ENCODE results near the gene GRM4.
"Not testable (repeated sequence)": the region's sequence is repeated elsewhere in the genome, so short reads cannot be mapped to it uniquely, and the experiment has no call there.

The GRM4 gene

GRCh38 chr6:34029489-34030280, 116.2 kb downstream of the GRM4 start:
- FAIRE-seq: no peak
- DNase-seq (ENCODE audit: insufficient read length, low spot score): no peak

DNA sequence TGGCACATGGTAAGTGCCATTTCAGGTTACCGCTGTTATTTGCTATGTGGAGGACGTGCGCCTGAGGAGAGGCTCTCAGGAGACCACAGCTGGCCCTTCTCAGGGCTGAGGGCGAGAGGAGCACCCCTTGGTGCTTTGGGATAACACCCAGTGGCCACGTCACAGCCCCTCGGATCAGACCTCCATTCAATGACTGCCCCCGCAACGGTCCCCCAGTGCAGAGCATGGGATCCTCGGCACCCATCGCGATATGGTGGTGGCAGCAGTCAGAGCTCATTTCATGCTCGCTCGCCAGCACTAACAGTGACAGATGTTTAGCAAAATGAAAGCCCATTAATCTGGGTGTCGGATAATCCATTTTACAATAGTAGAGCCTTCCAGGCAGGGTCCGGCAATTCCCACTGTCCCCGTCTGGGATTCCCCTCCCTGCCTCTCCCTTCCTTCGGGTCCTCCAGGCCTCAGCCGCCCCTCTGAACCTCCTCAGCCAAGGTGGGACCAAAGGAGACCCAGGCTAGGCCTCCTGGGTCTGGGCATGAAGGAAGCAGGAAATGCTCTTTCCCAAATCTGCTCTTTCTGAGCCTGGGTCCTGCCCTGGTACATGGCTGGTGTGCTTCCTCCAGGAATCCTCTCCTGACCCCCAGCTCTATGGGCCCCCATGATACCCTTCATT, 117.1 kb downstream of the GRM4 start:
- no peak for DNase-seq (ENCODE audit: insufficient read length, low spot score)
- no peak for FAIRE-seq

DNA sequence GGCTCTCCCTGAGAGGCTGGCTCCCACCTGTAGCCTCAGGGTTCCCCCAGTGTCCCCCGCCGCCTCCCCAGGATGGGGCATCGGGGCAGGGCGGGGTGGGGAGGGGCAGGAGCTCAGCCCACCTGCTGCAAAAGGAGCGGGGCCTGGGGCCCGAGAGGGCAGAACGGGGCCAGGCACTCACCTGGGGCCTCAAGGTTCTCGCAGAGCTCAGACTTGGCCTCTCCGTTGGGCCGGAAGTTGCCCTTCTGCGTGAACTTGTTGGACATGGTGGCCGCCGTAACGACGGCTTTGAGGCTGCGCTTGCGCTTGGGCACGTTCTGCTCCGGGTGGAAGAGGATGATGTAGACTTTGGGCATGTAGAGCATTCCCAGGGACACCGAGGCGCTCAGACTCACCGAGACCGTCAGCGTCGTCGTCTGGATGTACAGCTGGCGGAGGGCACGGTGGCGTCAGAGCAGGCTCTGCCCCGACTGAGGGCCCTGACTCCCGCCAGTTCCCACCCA, 117.9 kb downstream of the GRM4 start:
- no peak for FAIRE-seq
- DNase-seq (ENCODE audit: insufficient read length, low spot score): no peak

DNA sequence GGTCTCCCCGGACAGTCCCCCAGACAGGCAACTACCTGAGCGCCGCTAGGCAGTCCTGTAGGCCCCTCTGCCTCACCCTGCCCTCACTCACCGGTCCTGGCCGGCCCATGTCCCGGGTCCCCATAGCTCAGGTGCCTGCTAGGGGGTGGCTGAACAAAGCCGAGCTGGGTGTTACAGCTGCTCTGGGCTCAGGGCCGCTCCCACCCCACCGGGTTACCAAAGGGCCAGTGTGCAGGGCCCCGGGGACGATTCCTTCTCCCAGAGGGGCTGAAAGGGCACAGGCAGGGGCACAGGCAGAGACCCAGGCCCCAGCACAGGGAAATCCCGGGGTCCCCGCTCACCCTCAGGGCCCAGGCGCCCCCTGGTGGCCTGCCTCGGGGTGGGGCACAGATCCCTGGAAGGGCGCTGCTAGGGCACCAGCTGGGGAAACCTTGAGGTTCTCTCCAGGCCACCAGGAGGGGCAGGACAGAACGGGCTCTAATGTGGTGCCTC, 118.4 kb downstream of the GRM4 start:
- DNase-seq (ENCODE audit: insufficient read length, low spot score) (peak; percentile 63), FAIRE-seq (no peak)

- FAIRE-seq (no peak), DNase-seq (ENCODE audit: insufficient read length, low spot score) (no peak)
Observed at GRCh38 chr6:34025861-34026260, 120.0 kb downstream of the GRM4 start.

DNA sequence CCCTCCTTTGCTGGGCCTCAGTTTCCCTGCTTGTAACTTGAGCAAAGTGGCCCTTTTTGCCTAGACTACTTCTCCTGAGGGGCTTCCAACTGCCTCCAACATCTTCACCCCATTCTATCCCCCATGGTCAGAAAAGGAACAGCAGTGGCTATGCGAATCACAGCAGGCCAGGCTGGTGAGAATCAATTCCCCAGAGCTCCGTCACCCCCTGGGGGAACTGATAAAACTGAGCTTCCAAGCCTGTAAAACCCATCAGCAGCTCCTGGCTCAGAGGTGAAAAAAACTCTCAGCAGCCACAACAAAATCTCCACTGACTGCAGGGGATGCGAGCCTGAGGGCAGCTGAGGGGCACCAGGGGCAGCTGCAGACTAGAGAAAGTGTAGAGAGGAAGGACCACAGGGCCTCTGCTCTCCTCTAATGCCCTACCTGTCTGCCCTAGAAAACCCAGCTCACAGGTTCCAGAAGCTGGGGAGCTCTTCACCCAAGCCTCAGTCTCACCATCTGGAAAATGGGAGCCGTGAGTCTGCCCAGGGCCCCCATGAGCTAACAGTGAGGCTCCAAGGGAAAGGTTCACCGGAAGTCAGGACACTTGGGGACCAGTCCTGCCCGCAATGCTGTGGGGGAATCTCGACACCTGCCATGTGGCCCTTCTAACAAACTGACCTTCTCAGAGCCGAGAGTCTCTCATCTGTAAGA, 120.6 kb downstream of the GRM4 start:
- FAIRE-seq: no peak
- no peak for DNase-seq (ENCODE audit: insufficient read length, low spot score)

DNA sequence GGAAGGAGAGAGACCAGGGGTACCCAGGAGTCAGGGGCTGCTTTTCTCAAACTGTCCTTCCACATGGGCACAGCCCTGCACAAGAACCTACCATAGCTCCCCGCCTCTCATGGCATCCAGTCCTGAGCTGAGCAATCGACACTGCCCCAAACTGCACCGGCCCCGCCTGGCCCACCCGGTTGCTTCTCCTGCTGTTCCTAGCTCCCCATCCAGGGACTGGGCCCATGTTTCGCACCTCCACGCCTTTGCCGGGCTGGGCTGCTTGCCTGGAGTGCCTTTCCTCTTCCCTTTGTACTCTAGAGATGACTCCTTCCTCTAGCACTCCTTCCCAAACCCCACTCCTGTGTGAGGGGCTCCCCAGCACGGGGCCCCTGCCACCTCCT, 123.0 kb downstream of the GRM4 start:
- DNase-seq (ENCODE audit: insufficient read length, low spot score) (no peak), FAIRE-seq (no peak)

DNA sequence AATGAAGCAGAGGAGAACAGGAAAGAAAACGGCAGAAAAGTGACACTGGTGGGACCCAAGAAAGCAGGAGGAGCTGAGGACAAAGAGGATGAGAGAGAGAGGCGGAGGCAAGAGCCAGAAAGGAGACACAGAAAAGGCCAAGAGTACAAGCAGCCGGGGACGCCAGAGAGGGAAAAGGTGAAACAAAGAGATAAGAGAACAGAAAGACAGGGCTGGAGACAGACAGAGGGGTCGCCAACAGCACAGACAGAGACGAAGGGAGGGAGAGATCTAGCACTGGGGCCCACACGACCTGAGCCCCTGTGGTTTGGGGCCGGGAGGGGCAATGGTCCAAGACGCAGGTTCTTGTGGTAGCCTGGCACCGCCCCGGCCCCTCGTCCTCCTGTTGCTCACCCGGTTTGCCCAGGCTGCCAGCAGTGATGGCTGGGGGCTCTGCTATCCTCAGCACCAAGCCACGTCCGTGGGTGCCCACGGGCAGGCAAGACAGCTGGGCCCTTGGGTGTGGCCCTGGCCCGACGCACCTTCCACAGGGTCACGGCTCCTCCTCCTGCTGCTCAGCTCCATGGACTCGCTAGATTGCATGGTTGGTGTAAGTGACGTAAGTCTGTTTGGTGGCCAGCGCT, 123.5 kb downstream of the GRM4 start:
- no peak for FAIRE-seq

GRCh38 chr6:34021554-34022190, 124.2 kb downstream of the GRM4 start:
- DNase-seq (ENCODE audit: insufficient read length, low spot score) (no peak), FAIRE-seq (no peak)

More for the DNA sequence above, 123.5 kb downstream of the GRM4 start:
- DNase-seq (ENCODE audit: insufficient read length, low spot score): no peak

- FAIRE-seq: no peak
- DNase-seq (ENCODE audit: insufficient read length, low spot score): no peak
Observed at GRCh38 chr6:34020807-34021553, 124.9 kb downstream of the GRM4 start.

DNA sequence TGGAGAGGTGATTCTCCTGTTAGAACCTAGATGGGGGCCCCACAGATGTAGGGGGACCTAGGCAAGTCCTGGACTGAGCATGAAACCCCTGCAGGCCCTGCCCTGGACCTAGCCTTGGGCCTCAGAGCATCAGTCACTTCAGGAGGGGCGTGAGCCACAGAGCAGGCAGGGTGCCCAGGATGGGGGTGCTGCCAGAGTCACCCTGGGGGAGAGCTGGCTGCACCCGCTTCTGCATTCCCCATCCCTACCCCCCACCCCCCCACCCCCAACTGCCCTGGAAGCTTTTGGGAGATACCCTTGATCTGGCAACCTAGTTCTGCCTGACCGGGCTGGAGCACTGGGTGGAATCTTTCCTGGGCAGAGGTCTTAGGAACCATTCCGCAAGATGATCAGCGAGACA, 125.6 kb downstream of the GRM4 start:
- no peak for FAIRE-seq

GRCh38 chr6:34018961-34019606, 126.8 kb downstream of the GRM4 start:
- no peak for DNase-seq (ENCODE audit: insufficient read length, low spot score)
- FAIRE-seq: no peak

More for the DNA sequence above, 125.6 kb downstream of the GRM4 start:
- DNase-seq (ENCODE audit: insufficient read length, low spot score): no peak

- DNase-seq (ENCODE audit: insufficient read length, low spot score) (no peak), FAIRE-seq (no peak)
Observed at GRCh38 chr6:34018026-34018425, 127.9 kb downstream of the GRM4 start.

DNA sequence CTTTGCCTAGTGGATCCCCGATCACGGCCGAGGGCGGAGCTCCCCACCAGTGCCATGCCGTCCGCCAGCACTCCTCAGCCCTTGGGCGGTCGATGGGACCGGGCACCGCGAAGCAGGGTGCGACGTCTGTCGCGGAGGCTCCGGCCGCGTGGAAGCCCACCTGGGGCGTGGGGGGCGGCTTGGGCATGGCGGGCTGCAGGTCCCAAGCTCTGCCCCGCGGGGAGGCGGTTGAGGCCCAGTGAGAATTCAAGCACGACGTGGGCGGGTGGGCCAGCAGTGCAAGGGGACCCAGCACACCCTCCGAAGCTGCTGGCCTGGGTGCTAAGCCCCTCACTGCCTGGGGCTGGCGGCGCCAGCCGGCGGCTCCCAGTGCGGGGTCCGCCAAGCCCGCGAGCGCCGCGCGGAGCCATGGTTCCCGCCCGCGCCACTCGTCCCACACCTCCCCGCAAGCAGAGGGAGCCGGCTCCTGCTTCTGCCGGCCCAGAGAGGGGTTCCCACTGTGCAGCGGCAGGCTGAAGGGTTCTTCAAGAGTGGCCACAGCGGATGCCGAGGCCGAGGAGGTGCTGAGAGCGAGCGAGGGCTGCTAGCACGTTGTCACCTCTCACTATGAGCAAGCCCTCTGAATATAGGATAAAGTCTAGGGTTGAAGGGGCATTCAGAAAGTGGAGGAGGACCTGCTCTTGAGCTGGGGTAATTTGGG, 128.6 kb downstream of the GRM4 start:
- DNase-seq (ENCODE audit: insufficient read length, low spot score) (no peak), FAIRE-seq (no peak)

- FAIRE-seq; DNase-seq (ENCODE audit: insufficient read length, low spot score): not testable (repeated sequence)
Observed at GRCh38 chr6:34016573-34016972, 129.3 kb downstream of the GRM4 start.

DNA sequence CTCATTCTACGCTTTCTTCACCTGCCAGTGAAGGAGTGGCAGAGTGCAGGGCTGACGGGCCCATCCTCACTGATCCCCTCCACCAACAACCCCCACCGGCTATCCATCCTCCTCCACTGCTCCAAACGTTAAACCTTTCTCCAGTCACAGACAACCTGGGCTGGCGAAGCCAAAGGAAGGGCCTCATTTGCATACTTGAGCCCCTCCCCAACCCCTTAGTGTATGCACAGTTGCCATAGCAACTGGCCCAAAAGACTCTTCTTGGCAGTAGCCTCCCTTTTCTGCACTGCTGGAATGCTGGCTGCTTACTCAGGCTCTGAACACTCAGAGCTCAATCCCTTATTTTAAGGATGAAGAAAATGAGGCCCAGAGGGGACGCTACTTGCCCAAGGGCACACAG, 130.3 kb downstream of the GRM4 start:
- DNase-seq (ENCODE audit: insufficient read length, low spot score) (no peak), FAIRE-seq (no peak)

GRCh38 chr6:34011264-34011663, 134.6 kb downstream of the GRM4 start:
- no peak for DNase-seq (ENCODE audit: insufficient read length, low spot score)
- no peak for FAIRE-seq

GRCh38 chr6:34005901-34006531, 139.9 kb downstream of the GRM4 start:
- DNase-seq (ENCODE audit: insufficient read length, low spot score): no peak
- FAIRE-seq: peak; percentile 67

Data from HTR-8/SVneo (cell line).